Esophagus squamous epithelium (tissue), 5 donors: ENCODE measurements around the gene KLHL17. TPM values are rescaled to one million over a fixed set of nuclear protein-coding genes. Genes with fewer than 3 reads are reported as not detected.

Experiments used
- DNase-seq: peaks from one replicate; lab custom pipeline; 2025; lab: John Stamatoyannopoulos, UW
- H3K27ac ChIP-seq, 4 donors: fragments of 200-600 bp; sonication (generic); one replicate each; pipeline ENCODE4 v1.5.1; 2016 to 2019; ENCODE audit warnings: mild to moderate bottlenecking in 1 of 4
- H3K27me3 ChIP-seq, 4 donors: fragments of 200-600 bp; sonication (generic); 1 replicate in 3 of 4; 2 replicates in 1 of 4; pipeline versions ENCODE4 v1.5.1 to v1.6.0; 2017 to 2021; ENCODE audit warnings: antibody characterized with exemption in 1 of 4
- H3K36me3 ChIP-seq, 3 donors: fragments of 200-600 bp; sonication (generic); one replicate each; pipeline ENCODE4 v1.5.1; 2016 to 2019
- H3K4me1 ChIP-seq, 3 donors: fragments of 200-600 bp; sonication (generic); one replicate each; pipeline ENCODE4 v1.5.1; 2017 to 2019
- H3K4me3 ChIP-seq, 4 donors: fragments of 200-600 bp; sonication (generic); 1 replicate in 3 of 4; 2 replicates in 1 of 4; pipeline ENCODE4 v1.5.1; 2016 to 2019; ENCODE audit warnings: mild to moderate bottlenecking in 2 of 4, moderate library complexity in 1 of 4
- H3K9me3 ChIP-seq, 3 donors: fragments of 200-600 bp; sonication (generic); one replicate each; pipeline ENCODE4 v1.5.1; 2016 to 2019
- POLR2A ChIP-seq, 4 donors: fragments of 450-650 bp; IDR thresholded peaks; one replicate each; pipeline ENCODE4 v1.6.1; 2017; ENCODE audit warnings: antibody characterized with exemption in 4 of 4, mild to moderate bottlenecking in 4 of 4, moderate library complexity in 3 of 4
- WGBS, 2 donors: methylation state at CpG; one replicate each; pipeline ENCODE4 v1.1.5; 2018; 5-methylcytosine and 5-hydroxymethylcytosine counted together
- intact Hi-C: fragments of 100-400 bp; cut with DNase I; formaldehyde crosslinking; loops from one replicate; pipeline ENCODE4 v1.15.0; 2022
- total RNA-seq, 4 donors: library from RNA; depleted of rRNA; stranded (reverse); fragments of >200 nt; gene quantifications; one replicate each; pipeline ENCODE4 v1.1.0, GENCODE V29; 2016
- TF ChIP-seq, protein P1 (sequence below), 6 experiments: fragments of 450-650 bp in 4 of 6; fragments of 200-600 bp in 2 of 6; sonication (generic) in 2 of 6; IDR thresholded peaks; one replicate each; pipeline ENCODE4 v1.5.1; 2016 to 2019; ENCODE audit warnings: antibody characterized with exemption in 6 of 6, mild to moderate bottlenecking in 4 of 6, moderate library complexity in 4 of 6
- donor health status: DM: yes; HTN: yes; CAD: no.

KLHL17 gene
- total RNA-seq, 4 donors from 2014 or later, result 8.7 to 13.8 (median 10.3) TPM

DNA sequence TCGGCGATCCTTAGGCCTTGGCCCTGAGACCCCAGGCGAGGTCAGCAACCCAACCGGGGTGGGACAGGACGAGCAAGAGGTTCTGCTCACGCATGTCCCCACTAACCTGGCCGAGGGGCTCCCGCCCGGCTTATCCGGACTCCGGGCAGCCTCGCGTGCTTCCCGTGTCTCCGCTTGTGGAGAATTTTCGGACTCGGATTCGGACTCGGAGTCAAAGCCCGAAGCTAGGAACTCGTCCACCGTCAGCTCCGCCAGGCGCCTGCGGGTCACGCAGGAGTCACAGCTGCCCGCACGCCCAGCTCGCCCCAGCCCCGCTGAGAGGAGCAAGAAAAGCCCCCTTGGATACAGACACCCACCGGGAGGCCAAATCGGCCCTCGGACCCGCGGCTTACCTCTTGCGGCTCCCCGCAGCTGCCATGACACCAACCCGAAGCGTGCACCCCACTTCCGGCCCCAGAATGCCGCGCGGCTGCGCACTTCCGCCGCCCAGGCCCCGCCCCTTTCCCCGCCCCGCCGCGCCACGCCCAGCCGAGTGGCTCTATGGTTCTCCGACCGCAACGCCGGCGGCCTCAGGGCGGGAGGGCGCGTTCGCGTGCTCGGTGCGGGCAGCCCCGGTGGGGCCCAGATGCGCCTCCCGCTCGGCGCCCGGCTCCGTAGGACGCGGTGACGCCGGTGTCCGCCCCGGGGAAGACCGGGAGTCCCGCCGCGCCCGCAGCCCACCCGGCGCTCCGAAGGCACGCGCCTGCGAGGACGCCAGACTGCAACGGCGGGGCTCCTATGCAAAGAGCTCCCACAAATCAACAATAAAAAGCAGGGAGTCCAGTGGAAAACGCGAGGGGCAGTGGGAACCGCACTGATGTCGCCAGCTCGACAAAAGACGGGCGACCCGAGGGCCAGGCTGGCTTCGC is 1.3 kb upstream of the KLHL17 start, which contains the start of gene NOC2L:
Gene NOC2L (minus strand): TSS at position 434 of the 908 bp plus-strand sequence. CDS start 16 bp downstream, at position 418.
- Histone ChIP-seq H3K27ac (peak within 1 kb of the TSS; percentile 70 to 83 (median 78)), H3K4me3 (peak within 1 kb of the TSS; percentile 80 to 99 (median 90)), H3K36me3 (peaks cover 26 to 57% (median 37%) of the 10 kb centered on the region in 3 donors), H3K4me1 (peaks cover 26 to 63% (median 35%) of the 10 kb centered on the region in 3 donors), H3K27me3 (peaks cover 0 to 6% (median 0%) of the 10 kb centered on the region in 4 donors), H3K9me3 (no peaks in the 10 kb centered on the region)
- DNase-seq, result peak; percentile 41
- peak in 2 of 4 donors; percentile 13 to 43 for TF ChIP-seq POLR2A (IDR thresholded peaks at IDR 0.05)
- TF ChIP-seq, protein P1, sequence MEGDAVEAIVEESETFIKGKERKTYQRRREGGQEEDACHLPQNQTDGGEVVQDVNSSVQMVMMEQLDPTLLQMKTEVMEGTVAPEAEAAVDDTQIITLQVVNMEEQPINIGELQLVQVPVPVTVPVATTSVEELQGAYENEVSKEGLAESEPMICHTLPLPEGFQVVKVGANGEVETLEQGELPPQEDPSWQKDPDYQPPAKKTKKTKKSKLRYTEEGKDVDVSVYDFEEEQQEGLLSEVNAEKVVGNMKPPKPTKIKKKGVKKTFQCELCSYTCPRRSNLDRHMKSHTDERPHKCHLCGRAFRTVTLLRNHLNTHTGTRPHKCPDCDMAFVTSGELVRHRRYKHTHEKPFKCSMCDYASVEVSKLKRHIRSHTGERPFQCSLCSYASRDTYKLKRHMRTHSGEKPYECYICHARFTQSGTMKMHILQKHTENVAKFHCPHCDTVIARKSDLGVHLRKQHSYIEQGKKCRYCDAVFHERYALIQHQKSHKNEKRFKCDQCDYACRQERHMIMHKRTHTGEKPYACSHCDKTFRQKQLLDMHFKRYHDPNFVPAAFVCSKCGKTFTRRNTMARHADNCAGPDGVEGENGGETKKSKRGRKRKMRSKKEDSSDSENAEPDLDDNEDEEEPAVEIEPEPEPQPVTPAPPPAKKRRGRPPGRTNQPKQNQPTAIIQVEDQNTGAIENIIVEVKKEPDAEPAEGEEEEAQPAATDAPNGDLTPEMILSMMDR (IDR thresholded peaks at IDR 0.05), result peak in 1 of 6 experiments; percentile 14
- intact Hi-C loops, result no loop called here
- 0% methylated on average over 3 to 9 of the region's 101 CpGs for WGBS, 2 donors

DNA sequence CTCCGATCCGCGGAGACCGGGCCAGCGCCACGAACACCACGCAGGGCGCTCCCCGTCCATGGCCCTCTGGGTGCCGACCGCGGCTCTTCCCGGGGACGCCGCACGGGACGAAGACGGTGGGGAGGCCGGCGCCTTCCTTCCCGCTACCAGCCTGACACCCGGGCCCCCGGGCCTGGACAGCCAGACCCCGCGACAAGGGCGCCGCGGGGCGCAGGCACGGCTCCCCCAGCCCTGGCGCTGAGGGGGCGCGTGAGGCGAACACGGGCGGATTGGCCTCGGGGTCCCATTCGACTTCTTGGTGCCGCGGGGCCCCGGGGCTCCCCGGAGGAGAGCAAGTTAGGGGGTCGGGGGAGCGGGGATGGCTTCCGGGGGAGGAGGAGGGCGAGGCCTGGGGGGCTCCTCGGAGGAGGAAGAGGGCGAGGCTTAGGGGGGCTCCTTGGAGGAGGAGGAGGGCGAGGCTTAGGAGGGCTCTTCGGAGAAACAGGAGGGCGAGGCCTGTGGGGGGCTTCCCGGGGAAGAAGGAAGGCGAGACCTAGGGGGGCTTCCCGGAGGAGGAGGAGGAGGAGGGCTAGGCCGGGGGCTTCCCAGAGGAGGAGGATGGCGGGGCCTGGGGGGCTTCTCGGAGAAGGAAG is 537 bp upstream of the KLHL17 start:
- intact Hi-C loops, result no loop called here
- peak overlapping the region; percentile 80 to 99 (median 90) for H3K4me3 ChIP-seq
- DNase-seq, result no peak
- TF ChIP-seq, protein P1 (IDR thresholded peaks at IDR 0.05), result no peak
- no peak for TF ChIP-seq POLR2A (IDR thresholded peaks at IDR 0.05)
- H3K4me1 ChIP-seq, result peaks cover 26 to 63% (median 35%) of the 10 kb centered on the region in 3 donors
- H3K27ac ChIP-seq, result peak overlapping the region; percentile 55 to 79 (median 66)
- 16 to 26% methylated on average over 7 to 8 of the region's 57 CpGs for WGBS, 2 donors
- H3K36me3 ChIP-seq, result peaks cover 18 to 51% (median 30%) of the 10 kb centered on the region in 3 donors
- H3K9me3 ChIP-seq, result no peaks in the 10 kb centered on the region
- peaks cover 0 to 6% (median 0%) of the 10 kb centered on the region in 4 donors for H3K27me3 ChIP-seq

- H3K4me1 ChIP-seq, result peaks cover 32 to 74% (median 42%) of the 10 kb centered on the region in 3 donors
- no peak for DNase-seq
- intact Hi-C loops, result no loop called here
These were observed 817 bp downstream of the KLHL17 start for GRCh38 chr1:961132-961669.

DNA sequence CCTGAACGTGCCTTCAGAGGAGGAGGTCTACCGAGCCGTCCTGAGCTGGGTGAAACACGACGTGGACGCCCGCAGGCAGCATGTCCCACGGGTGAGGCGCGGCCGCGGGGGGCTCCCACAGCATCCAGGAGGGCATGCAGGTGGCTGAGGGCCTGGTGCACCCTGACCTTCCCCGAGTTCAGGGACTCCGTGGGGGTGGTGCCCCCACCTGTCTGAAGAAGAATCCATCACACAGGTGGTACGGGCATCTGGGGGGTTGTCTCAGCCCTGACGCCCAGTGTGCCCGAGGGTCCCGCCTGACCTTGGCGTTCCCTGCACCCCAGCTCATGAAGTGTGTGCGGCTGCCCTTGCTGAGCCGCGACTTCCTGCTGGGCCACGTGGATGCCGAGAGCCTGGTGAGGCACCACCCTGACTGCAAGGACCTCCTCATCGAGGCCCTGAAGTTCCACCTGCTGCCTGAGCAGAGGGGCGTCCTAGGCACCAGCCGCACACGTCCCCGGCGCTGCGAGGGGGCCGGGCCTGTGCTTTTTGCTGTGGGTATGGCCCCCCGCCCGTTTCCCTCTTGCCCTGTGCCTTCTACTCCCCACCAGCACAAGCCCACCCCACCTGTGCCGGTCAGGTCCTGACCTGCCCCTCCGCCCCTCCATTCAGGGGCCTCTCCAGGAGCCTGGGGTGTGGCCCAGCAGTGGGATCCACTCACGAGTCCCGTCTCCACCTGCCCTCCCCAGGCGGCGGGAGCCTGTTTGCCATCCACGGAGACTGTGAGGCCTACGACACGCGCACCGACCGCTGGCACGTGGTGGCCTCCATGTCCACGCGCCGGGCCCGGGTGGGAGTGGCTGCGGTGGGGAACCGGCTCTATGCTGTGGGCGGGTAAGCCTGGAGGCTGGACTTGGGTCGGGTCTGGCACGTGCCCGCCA is 2.3 kb downstream of the KLHL17 start:
- H3K27me3 ChIP-seq, result peaks cover 0 to 12% (median 0%) of the 10 kb centered on the region in 4 donors
- 88 to 98% methylated on average over 14 to 16 of the region's 57 CpGs for WGBS, 2 donors
- TF ChIP-seq, protein P1 (IDR thresholded peaks at IDR 0.05), result no peak
- no peak for TF ChIP-seq POLR2A (IDR thresholded peaks at IDR 0.05)
- H3K4me1 ChIP-seq, result peaks cover 37 to 73% (median 42%) of the 10 kb centered on the region in 3 donors
- H3K36me3 ChIP-seq, result peaks cover 0 to 34% (median 10%) of the 10 kb centered on the region in 3 donors
- no peak for DNase-seq
- H3K4me3 ChIP-seq, result no peak overlapping the region
- H3K27ac ChIP-seq, result no peak overlapping the region
- intact Hi-C loops, result no loop called here
- no peaks in the 10 kb centered on the region for H3K9me3 ChIP-seq

More at GRCh38 chr1:961132-961669, 817 bp downstream of the KLHL17 start:
- Histone ChIP-seq H3K36me3 (peaks cover 7 to 44% (median 17%) of the 10 kb centered on the region in 3 donors), H3K4me3 (peak overlapping the region; percentile 80 to 99 (median 90)), H3K27me3 (peaks cover 0 to 6% (median 0%) of the 10 kb centered on the region in 4 donors), H3K27ac (peak overlapping the region in 3 of 4 donors; percentile 30 to 79 (median 62)), H3K9me3 (no peaks in the 10 kb centered on the region)
- 53 to 66% methylated on average over 7 to 12 of the region's 56 CpGs for WGBS, 2 donors
- TF ChIP-seq, protein P1 (IDR thresholded peaks at IDR 0.05), result no peak
- TF ChIP-seq POLR2A (IDR thresholded peaks at IDR 0.05), result no peak
